ENCODE results near the gene WASF2.

The WASF2 gene

GRCh38 chr1:27367160-27367650 lies 122.8 kb downstream of the WASF2 start:
- Histone ChIP-seq H3K9me3 (ENCODE audit: low read length) (no peaks in the 10 kb centered on the region), H3K27me3 (ENCODE audit: insufficient read depth, low read length) (no peaks in the 10 kb centered on the region), H3K36me3 (ENCODE audit: insufficient read depth, low read length) (no peaks in the 10 kb centered on the region), H2AFZ (ENCODE audit: low read depth, low read length) (peak overlapping the region; percentile 71), H3K4me3 (ENCODE audit: low read length) (peak overlapping the region; percentile 70), H3K4me1 (ENCODE audit: insufficient read depth, low read length) (peaks cover 16% of the 10 kb centered on the region)

- H3K36me3 ChIP-seq (ENCODE audit: insufficient read depth, low read length) = no peaks in the 10 kb centered on the region
- peak within 1 kb of the TSS; percentile 70 for H3K4me3 ChIP-seq (ENCODE audit: low read length)
- no peaks in the 10 kb centered on the region for H3K27me3 ChIP-seq (ENCODE audit: insufficient read depth, low read length)
Observed at GRCh38 chr1:27366411-27367159, 123.4 kb downstream of the WASF2 start, which contains the start of gene MAP3K6. MAP3K6 (minus strand) TSS chr1:27366961; CDS start chr1:27366597, 364 bp downstream.

GRCh38 chr1:27366113-27366410 lies 123.9 kb downstream of the WASF2 start:
- H3K36me3 ChIP-seq (ENCODE audit: insufficient read depth, low read length) = no peaks in the 10 kb centered on the region
- H3K4me1 ChIP-seq (ENCODE audit: insufficient read depth, low read length) = peaks cover 16% of the 10 kb centered on the region
- no peaks in the 10 kb centered on the region for H3K9me3 ChIP-seq (ENCODE audit: low read length)
- peak overlapping the region; percentile 70 for H3K4me3 ChIP-seq (ENCODE audit: low read length)
- peak overlapping the region; percentile 80 for H2AFZ ChIP-seq (ENCODE audit: low read depth, low read length)
- H3K27me3 ChIP-seq (ENCODE audit: insufficient read depth, low read length) = no peaks in the 10 kb centered on the region

More at GRCh38 chr1:27366411-27367159, 123.4 kb downstream of the WASF2 start, which contains the start of gene MAP3K6:
- peaks cover 16% of the 10 kb centered on the region for H3K4me1 ChIP-seq (ENCODE audit: insufficient read depth, low read length)
- H2AFZ ChIP-seq (ENCODE audit: low read depth, low read length) = peak within 1 kb of the TSS; percentile 80
- no peaks in the 10 kb centered on the region for H3K9me3 ChIP-seq (ENCODE audit: low read length)

GRCh38 chr1:27365372-27366112 lies 124.4 kb downstream of the WASF2 start:
- Histone ChIP-seq H3K36me3 (ENCODE audit: insufficient read depth, low read length) (no peaks in the 10 kb centered on the region), H2AFZ (ENCODE audit: low read depth, low read length) (peak overlapping the region; percentile 80), H3K9me3 (ENCODE audit: low read length) (no peaks in the 10 kb centered on the region), H3K4me3 (ENCODE audit: low read length) (peak overlapping the region; percentile 70), H3K27me3 (ENCODE audit: insufficient read depth, low read length) (no peaks in the 10 kb centered on the region), H3K4me1 (ENCODE audit: insufficient read depth, low read length) (peaks cover 16% of the 10 kb centered on the region)

- no peak overlapping the region for H2AFZ ChIP-seq (ENCODE audit: low read depth, low read length)
- no peaks in the 10 kb centered on the region for H3K27me3 ChIP-seq (ENCODE audit: insufficient read depth, low read length)
- H3K36me3 ChIP-seq (ENCODE audit: insufficient read depth, low read length) = no peaks in the 10 kb centered on the region
- peaks cover 16% of the 10 kb centered on the region for H3K4me1 ChIP-seq (ENCODE audit: insufficient read depth, low read length)
- H3K9me3 ChIP-seq (ENCODE audit: low read length) = no peaks in the 10 kb centered on the region
- H3K4me3 ChIP-seq (ENCODE audit: low read length) = peak overlapping the region; percentile 23
Observed at GRCh38 chr1:27364696-27365371, 125.1 kb downstream of the WASF2 start.

GRCh38 chr1:27363766-27364695 lies 125.9 kb downstream of the WASF2 start:
- Histone ChIP-seq H3K36me3 (ENCODE audit: insufficient read depth, low read length) (no peaks in the 10 kb centered on the region), H3K4me1 (ENCODE audit: insufficient read depth, low read length) (peaks cover 16% of the 10 kb centered on the region), H3K9me3 (ENCODE audit: low read length) (no peaks in the 10 kb centered on the region), H3K27me3 (ENCODE audit: insufficient read depth, low read length) (no peaks in the 10 kb centered on the region), H3K4me3 (ENCODE audit: low read length) (no peak overlapping the region), H2AFZ (ENCODE audit: low read depth, low read length) (no peak overlapping the region)

- no peaks in the 10 kb centered on the region for H3K36me3 ChIP-seq (ENCODE audit: insufficient read depth, low read length)
- H3K4me3 ChIP-seq (ENCODE audit: low read length) = no peak overlapping the region
- peaks cover 8% of the 10 kb centered on the region for H3K4me1 ChIP-seq (ENCODE audit: insufficient read depth, low read length)
- no peaks in the 10 kb centered on the region for H3K9me3 ChIP-seq (ENCODE audit: low read length)
- H3K27me3 ChIP-seq (ENCODE audit: insufficient read depth, low read length) = no peaks in the 10 kb centered on the region
- no peak overlapping the region for H2AFZ ChIP-seq (ENCODE audit: low read depth, low read length)
Observed at GRCh38 chr1:27361553-27361952, 128.4 kb downstream of the WASF2 start.

- Histone ChIP-seq H3K36me3 (ENCODE audit: insufficient read depth, low read length) (no peaks in the 10 kb centered on the region), H3K4me3 (ENCODE audit: low read length) (no peak overlapping the region), H3K4me1 (ENCODE audit: insufficient read depth, low read length) (peaks cover 8% of the 10 kb centered on the region), H3K9me3 (ENCODE audit: low read length) (no peaks in the 10 kb centered on the region), H3K27me3 (ENCODE audit: insufficient read depth, low read length) (no peaks in the 10 kb centered on the region), H2AFZ (ENCODE audit: low read depth, low read length) (no peak overlapping the region)
Observed at GRCh38 chr1:27361044-27361402, 128.9 kb downstream of the WASF2 start.

GRCh38 chr1:27360159-27361043 lies 129.6 kb downstream of the WASF2 start:
- Histone ChIP-seq H2AFZ (ENCODE audit: low read depth, low read length) (no peak overlapping the region), H3K4me3 (ENCODE audit: low read length) (no peak overlapping the region), H3K36me3 (ENCODE audit: insufficient read depth, low read length) (peaks cover 6% of the 10 kb centered on the region), H3K27me3 (ENCODE audit: insufficient read depth, low read length) (no peaks in the 10 kb centered on the region), H3K9me3 (ENCODE audit: low read length) (no peaks in the 10 kb centered on the region), H3K4me1 (ENCODE audit: insufficient read depth, low read length) (peaks cover 8% of the 10 kb centered on the region)

- H3K4me1 ChIP-seq (ENCODE audit: insufficient read depth, low read length) = peaks cover 3% of the 10 kb centered on the region
- H2AFZ ChIP-seq (ENCODE audit: low read depth, low read length) = no peak overlapping the region
- no peaks in the 10 kb centered on the region for H3K9me3 ChIP-seq (ENCODE audit: low read length)
- no peak overlapping the region for H3K4me3 ChIP-seq (ENCODE audit: low read length)
- H3K36me3 ChIP-seq (ENCODE audit: insufficient read depth, low read length) = peaks cover 7% of the 10 kb centered on the region
- no peaks in the 10 kb centered on the region for H3K27me3 ChIP-seq (ENCODE audit: insufficient read depth, low read length)
Observed at GRCh38 chr1:27359822-27360158, 130.2 kb downstream of the WASF2 start.

GRCh38 chr1:27358928-27359313 lies 131.0 kb downstream of the WASF2 start:
- peaks cover 7% of the 10 kb centered on the region for H3K36me3 ChIP-seq (ENCODE audit: insufficient read depth, low read length)
- no peaks in the 10 kb centered on the region for H3K9me3 ChIP-seq (ENCODE audit: low read length)
- no peak overlapping the region for H3K4me3 ChIP-seq (ENCODE audit: low read length)
- no peak overlapping the region for H2AFZ ChIP-seq (ENCODE audit: low read depth, low read length)
- no peaks in the 10 kb centered on the region for H3K4me1 ChIP-seq (ENCODE audit: insufficient read depth, low read length)
- no peaks in the 10 kb centered on the region for H3K27me3 ChIP-seq (ENCODE audit: insufficient read depth, low read length)
